ENCODE results near the gene RIMS4. TPM values are rescaled to one million over a fixed set of nuclear protein-coding genes. Genes with fewer than 3 reads are reported as not detected.

Gene RIMS4
- total and polyA plus RNA-seq, 3 donors from 2014 or later: 29.7 to 72.1 (median 32.1) TPM

DNA sequence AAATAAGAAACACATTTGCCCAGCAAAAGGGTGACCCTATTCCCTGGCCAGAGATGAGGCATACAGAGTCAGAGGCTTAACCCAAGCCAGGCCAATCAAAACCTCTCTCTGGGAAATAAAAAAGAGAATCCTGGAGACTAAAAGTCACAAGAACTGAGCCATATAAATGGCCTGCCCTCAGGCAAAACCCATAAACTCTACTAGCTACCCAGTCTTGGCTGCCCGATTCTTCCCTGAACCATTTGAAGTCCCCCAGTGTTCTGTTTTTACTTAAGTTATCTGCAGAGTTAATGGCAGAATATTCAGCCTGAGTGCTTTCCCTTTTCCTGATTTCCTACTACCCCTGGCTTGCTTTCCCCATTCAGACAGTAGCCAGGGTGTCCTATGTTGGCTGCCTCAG is 50.8 kb downstream of the RIMS4 start:
- Histone ChIP-seq H3K36me3 (ENCODE audit: low read depth, missing control alignments) (no peaks in the 10 kb centered on the region), H3K27me3 (no peaks in the 10 kb centered on the region), H3K4me3 (no peak overlapping the region), H3K4me1 (peaks cover 13% of the 10 kb centered on the region), H3K27ac (no peak overlapping the region), H3K9me3 (no peaks in the 10 kb centered on the region)
- DNase-seq: no peak
- TF ChIP-seq CTCF (IDR thresholded peaks at IDR 0.05): no peak
- WGBS, 2 donors: 89 to 100% methylated on average over 1 of the region's 1 CpG
- intact Hi-C loops (cut with DNase I; ENCODE audit: low total_unique reads): no loop called here

DNA sequence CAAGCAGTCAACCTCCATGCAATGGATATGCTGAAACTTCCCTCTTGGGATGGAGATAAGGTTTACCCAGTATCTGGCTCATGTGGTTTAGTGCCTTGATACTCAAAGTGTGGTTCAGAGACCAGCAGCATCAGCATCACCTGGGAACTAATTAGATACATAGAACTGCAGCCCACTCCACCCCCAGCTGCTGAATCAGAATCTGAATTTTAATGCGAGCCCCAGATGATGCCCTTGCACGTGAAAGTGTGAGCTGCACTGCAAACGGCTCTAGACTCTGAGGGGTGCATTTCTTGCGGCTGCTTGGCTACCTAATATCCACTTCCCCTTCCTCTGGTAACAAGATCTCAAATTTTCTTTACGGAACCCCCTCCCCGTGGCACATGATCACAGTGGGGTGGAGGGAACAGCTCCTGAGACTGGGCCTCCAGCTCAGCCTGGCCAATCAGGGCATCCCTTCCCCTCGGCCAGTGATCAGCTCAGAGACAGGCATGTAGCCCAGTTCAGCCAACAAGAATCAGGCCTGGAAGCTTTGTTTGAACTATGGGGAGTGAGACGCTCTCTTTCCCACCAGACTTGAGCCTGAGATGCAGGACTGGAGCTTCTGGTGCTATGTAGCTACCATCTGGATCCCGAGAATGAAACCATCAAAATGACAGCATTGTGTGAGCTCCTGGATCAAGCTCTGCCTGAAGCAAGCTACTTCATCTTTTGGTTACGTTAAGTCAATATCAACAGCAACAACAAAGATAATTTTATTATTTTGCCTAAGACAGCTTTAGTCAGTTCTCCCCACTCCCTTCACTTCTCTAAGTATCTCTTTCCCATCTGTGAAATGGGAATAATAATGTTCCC is 51.9 kb downstream of the RIMS4 start:
- Histone ChIP-seq H3K27me3 (no peaks in the 10 kb centered on the region), H3K4me1 (peaks cover 13% of the 10 kb centered on the region), H3K27ac (no peak overlapping the region), H3K4me3 (no peak overlapping the region), H3K9me3 (no peaks in the 10 kb centered on the region), H3K36me3 (ENCODE audit: low read depth, missing control alignments) (no peaks in the 10 kb centered on the region)
- WGBS, 2 donors: 79 to 81% methylated on average over 10 of the region's 10 CpGs
- no peak for DNase-seq
- TF ChIP-seq POLR2A (IDR thresholded peaks at IDR 0.05): no peak
- no peak for TF ChIP-seq CTCF (IDR thresholded peaks at IDR 0.05)
- intact Hi-C loops (cut with DNase I; ENCODE audit: low total_unique reads): no loop called here

- Histone ChIP-seq H3K9me3 (no peaks in the 10 kb centered on the region), H3K27me3 (no peaks in the 10 kb centered on the region), H3K36me3 (ENCODE audit: low read depth, missing control alignments) (no peaks in the 10 kb centered on the region), H3K4me1 (peaks cover 3% of the 10 kb centered on the region), H3K4me3 (no peak overlapping the region), H3K27ac (no peak overlapping the region)
- TF ChIP-seq CTCF (IDR thresholded peaks at IDR 0.05) (no peak), POLR2A (IDR thresholded peaks at IDR 0.05) (no peak)
- DNase-seq: no peak
- WGBS, 2 donors: 89 to 94% methylated on average over 1 to 5 of the region's 5 CpGs
- intact Hi-C loops (cut with DNase I; ENCODE audit: low total_unique reads): no loop called here
Observed at GRCh38 chr20:44756956-44757355, 53.4 kb downstream of the RIMS4 start.

GRCh38 chr20:44756011-44756688 is 54.2 kb downstream of the RIMS4 start:
- Histone ChIP-seq H3K27ac (no peak overlapping the region), H3K4me3 (no peak overlapping the region), H3K36me3 (ENCODE audit: low read depth, missing control alignments) (no peaks in the 10 kb centered on the region), H3K9me3 (no peaks in the 10 kb centered on the region), H3K4me1 (no peaks in the 10 kb centered on the region), H3K27me3 (no peaks in the 10 kb centered on the region)
- DNase-seq: no peak
- TF ChIP-seq CTCF (IDR thresholded peaks at IDR 0.05) (no peak), POLR2A (IDR thresholded peaks at IDR 0.05) (no peak)
- intact Hi-C loops (cut with DNase I; ENCODE audit: low total_unique reads): no loop called here
- 92 to 93% methylated on average over 9 to 18 of the region's 18 CpGs for WGBS, 2 donors

Measured in testis (tissue), 3 donors.